Liver (tissue), 3 donors: ENCODE results near the gene DHX16.

Experiments used
- FOXA1 ChIP-seq: IDR thresholded peaks from 2 replicates; pipeline ENCODE4 v1.6.1; 2016; ENCODE audit warnings: antibody characterized with exemption
- JUND ChIP-seq, 2 donors: IDR thresholded peaks; 2 replicates each; pipeline ENCODE4 v1.6.1; 2016; ENCODE audit warnings: antibody characterized with exemption in 2 of 2
- RAD21 ChIP-seq, 2 donors: IDR thresholded peaks; 2 replicates each; pipeline ENCODE4 v1.6.1; 2016; ENCODE audit warnings: antibody characterized with exemption in 2 of 2, mild to moderate bottlenecking in 2 of 2
- YY1 ChIP-seq: IDR thresholded peaks from 2 replicates; pipeline ENCODE4 v1.6.1; 2016; ENCODE audit warnings: antibody characterized with exemption, mild to moderate bottlenecking
- TF ChIP-seq, protein P1 (sequence below): fragments of 150-350 bp; IDR thresholded peaks from 2 replicates; pipeline ENCODE4 v1.5.1; 2017; ENCODE audit warnings: improper control_type of control experiment, low read depth, low read length; ENCODE audit not compliant: missing input control
- TF ChIP-seq, protein P2 (sequence below): IDR thresholded peaks from 2 replicates; pipeline ENCODE4 v1.6.1; 2016; ENCODE audit warnings: antibody characterized with exemption
- TF ChIP-seq, protein P3 (sequence below): IDR thresholded peaks from 2 replicates; pipeline ENCODE4 v1.6.1; 2016; ENCODE audit warnings: antibody characterized with exemption, mild to moderate bottlenecking
- TF ChIP-seq, protein P4 (sequence below): IDR thresholded peaks from 2 replicates; pipeline ENCODE4 v1.6.1; 2016; ENCODE audit warnings: antibody characterized with exemption
- TF ChIP-seq, protein P5 (sequence below): IDR thresholded peaks from 2 replicates; pipeline ENCODE4 v1.6.1; 2016; ENCODE audit warnings: antibody characterized with exemption
- donor health status: healthy.
- donor health status: healthy.

DNA sequence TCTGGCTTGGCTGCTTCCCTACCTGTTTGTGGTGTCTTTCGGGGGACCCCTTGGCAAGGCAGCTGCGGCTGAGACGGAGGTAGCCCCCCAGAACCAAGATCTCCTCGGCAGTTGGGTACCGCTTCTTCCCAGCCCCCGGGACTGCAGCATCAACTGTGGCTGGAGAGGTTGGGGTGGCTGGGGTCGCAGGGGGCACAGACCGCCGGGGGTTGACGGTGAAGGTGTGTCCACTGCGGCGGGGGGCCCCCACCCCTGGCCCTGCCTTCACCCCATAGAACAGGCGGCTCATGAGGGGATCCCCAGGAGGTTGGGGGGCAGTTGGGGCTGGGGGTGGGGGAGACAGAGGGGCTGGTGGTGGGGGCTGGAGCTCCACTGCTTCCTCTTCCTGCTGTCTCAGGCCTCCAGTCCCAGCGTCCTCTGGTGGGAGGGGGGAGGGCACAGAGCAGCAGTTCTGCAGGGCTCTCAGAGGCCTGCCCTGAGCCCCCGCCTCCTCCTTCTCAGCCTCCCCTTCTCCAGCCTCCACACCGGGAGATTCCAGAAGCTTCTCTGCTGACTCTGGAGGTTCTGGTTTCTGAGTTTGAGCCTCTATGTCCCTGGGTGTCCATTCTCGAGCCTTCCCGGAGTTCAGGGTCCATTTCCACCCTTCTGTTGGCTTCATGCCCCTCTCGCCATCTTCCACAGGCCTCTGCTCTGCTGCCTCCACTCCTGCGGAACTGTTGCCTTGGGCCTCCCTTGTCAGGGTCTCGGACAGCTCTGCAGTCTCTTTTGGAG lies 11.8 kb upstream of the DHX16 start:
- TF ChIP-seq, protein P1, sequence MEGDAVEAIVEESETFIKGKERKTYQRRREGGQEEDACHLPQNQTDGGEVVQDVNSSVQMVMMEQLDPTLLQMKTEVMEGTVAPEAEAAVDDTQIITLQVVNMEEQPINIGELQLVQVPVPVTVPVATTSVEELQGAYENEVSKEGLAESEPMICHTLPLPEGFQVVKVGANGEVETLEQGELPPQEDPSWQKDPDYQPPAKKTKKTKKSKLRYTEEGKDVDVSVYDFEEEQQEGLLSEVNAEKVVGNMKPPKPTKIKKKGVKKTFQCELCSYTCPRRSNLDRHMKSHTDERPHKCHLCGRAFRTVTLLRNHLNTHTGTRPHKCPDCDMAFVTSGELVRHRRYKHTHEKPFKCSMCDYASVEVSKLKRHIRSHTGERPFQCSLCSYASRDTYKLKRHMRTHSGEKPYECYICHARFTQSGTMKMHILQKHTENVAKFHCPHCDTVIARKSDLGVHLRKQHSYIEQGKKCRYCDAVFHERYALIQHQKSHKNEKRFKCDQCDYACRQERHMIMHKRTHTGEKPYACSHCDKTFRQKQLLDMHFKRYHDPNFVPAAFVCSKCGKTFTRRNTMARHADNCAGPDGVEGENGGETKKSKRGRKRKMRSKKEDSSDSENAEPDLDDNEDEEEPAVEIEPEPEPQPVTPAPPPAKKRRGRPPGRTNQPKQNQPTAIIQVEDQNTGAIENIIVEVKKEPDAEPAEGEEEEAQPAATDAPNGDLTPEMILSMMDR, result no peak
- TF ChIP-seq YY1, result no peak
- TF ChIP-seq, protein P2, sequence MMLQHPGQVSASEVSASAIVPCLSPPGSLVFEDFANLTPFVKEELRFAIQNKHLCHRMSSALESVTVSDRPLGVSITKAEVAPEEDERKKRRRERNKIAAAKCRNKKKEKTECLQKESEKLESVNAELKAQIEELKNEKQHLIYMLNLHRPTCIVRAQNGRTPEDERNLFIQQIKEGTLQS, result no peak
- TF ChIP-seq, protein P3, sequence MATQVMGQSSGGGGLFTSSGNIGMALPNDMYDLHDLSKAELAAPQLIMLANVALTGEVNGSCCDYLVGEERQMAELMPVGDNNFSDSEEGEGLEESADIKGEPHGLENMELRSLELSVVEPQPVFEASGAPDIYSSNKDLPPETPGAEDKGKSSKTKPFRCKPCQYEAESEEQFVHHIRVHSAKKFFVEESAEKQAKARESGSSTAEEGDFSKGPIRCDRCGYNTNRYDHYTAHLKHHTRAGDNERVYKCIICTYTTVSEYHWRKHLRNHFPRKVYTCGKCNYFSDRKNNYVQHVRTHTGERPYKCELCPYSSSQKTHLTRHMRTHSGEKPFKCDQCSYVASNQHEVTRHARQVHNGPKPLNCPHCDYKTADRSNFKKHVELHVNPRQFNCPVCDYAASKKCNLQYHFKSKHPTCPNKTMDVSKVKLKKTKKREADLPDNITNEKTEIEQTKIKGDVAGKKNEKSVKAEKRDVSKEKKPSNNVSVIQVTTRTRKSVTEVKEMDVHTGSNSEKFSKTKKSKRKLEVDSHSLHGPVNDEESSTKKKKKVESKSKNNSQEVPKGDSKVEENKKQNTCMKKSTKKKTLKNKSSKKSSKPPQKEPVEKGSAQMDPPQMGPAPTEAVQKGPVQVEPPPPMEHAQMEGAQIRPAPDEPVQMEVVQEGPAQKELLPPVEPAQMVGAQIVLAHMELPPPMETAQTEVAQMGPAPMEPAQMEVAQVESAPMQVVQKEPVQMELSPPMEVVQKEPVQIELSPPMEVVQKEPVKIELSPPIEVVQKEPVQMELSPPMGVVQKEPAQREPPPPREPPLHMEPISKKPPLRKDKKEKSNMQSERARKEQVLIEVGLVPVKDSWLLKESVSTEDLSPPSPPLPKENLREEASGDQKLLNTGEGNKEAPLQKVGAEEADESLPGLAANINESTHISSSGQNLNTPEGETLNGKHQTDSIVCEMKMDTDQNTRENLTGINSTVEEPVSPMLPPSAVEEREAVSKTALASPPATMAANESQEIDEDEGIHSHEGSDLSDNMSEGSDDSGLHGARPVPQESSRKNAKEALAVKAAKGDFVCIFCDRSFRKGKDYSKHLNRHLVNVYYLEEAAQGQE, result no peak
- TF ChIP-seq, protein P4, sequence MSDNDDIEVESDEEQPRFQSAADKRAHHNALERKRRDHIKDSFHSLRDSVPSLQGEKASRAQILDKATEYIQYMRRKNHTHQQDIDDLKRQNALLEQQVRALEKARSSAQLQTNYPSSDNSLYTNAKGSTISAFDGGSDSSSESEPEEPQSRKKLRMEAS, result no peak
- no peak for TF ChIP-seq FOXA1
- no peak for TF ChIP-seq JUND (IDR thresholded peaks at IDR 0.05)
- no peak for TF ChIP-seq RAD21 (IDR thresholded peaks at IDR 0.05)
- TF ChIP-seq, protein P5, sequence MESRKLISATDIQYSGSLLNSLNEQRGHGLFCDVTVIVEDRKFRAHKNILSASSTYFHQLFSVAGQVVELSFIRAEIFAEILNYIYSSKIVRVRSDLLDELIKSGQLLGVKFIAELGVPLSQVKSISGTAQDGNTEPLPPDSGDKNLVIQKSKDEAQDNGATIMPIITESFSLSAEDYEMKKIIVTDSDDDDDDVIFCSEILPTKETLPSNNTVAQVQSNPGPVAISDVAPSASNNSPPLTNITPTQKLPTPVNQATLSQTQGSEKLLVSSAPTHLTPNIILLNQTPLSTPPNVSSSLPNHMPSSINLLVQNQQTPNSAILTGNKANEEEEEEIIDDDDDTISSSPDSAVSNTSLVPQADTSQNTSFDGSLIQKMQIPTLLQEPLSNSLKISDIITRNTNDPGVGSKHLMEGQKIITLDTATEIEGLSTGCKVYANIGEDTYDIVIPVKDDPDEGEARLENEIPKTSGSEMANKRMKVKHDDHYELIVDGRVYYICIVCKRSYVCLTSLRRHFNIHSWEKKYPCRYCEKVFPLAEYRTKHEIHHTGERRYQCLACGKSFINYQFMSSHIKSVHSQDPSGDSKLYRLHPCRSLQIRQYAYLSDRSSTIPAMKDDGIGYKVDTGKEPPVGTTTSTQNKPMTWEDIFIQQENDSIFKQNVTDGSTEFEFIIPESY, result no peak
